ENCODE data around the gene JAK1.
A peak's percentile ranks its signal among the peaks of the same experiment; 100 is the strongest.
"Not testable (repeated sequence)": the region's sequence is repeated elsewhere in the genome, so short reads cannot be mapped to it uniquely, and the experiment has no call there.

Gene JAK1

DNA sequence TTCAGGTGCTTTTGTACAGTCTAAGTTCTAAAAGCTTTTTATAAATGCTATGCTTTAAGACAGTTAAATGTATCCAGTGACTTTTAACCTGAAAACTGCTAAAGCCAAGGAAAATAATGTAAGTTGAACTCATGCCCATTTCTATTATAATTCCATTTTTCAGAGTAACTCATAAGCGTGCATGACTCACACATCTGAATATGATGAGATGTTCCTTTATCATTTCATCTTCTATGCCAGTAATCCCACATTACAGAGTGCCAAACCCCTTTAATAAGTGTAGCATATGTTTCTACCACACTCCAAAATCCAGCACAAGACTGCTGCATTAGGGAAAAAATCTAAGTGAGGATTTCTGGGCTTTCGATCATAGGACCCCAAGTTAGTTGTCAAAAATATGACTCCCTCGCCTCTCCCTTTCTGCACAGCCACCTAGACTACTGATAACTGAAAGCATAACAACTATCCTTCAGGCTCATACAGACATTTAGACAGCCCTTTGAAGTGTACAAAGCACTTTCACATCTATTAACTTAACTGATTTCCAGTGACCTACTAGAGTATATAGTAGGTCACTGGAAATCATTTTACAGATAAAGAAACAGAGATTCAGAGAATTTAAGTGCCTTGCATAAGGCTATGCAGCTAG is 45.3 kb downstream of the JAK1 start:
- peak; percentile 60 for DNase-seq (ENCODE audit: low read depth)
- no peak for TF ChIP-seq CTCF (conservative IDR thresholded peaks at IDR 0.05; ENCODE audit: low read depth, low read length)
- no peak overlapping the region for H3K4me3 ChIP-seq (ENCODE audit: low read length)

DNA sequence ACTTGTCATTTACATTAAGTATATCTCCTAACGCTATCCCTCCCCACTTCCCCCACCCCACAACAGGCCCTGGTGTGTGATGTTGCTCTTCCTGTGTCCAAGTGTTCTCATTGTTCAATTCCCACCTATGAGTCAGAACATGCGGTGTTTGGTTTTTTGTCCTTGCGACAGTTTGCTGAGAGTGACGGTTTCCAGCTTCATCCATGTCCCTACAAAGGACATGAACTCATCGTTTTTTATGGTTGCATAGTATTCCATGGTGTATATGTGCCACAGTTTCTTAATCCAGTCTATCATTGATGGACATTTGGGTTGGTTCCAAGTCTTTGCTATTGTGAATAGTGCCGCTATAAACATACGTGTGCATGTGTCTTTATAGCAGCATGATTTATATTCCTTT is 47.2 kb downstream of the JAK1 start:
- not testable (repeated sequence) for DNase-seq (ENCODE audit: low read depth); H3K4me3 ChIP-seq (ENCODE audit: low read length)

GRCh38 chr1:64917907-64918306 is 48.4 kb downstream of the JAK1 start:
- no peak for TF ChIP-seq CTCF (conservative IDR thresholded peaks at IDR 0.05; ENCODE audit: low read depth, low read length)
- no peak for DNase-seq (ENCODE audit: low read depth)
- no peak overlapping the region for H3K4me3 ChIP-seq (ENCODE audit: low read length)

GRCh38 chr1:64917328-64917861 is 49.0 kb downstream of the JAK1 start:
- DNase-seq (ENCODE audit: low read depth), result peak; percentile 95
- no peak for TF ChIP-seq CTCF (conservative IDR thresholded peaks at IDR 0.05; ENCODE audit: low read depth, low read length)
- no peak overlapping the region for H3K4me3 ChIP-seq (ENCODE audit: low read length)

GRCh38 chr1:64915381-64916274 is 50.7 kb downstream of the JAK1 start:
- no peak for DNase-seq (ENCODE audit: low read depth)
- no peak for TF ChIP-seq CTCF (conservative IDR thresholded peaks at IDR 0.05; ENCODE audit: low read depth, low read length)
- no peak overlapping the region for H3K4me3 ChIP-seq (ENCODE audit: low read length)

- no peak overlapping the region for H3K4me3 ChIP-seq (ENCODE audit: low read length)
- no peak for DNase-seq (ENCODE audit: low read depth)
- no peak for TF ChIP-seq CTCF (conservative IDR thresholded peaks at IDR 0.05; ENCODE audit: low read depth, low read length)
Measured at GRCh38 chr1:64913361-64914015, 52.9 kb downstream of the JAK1 start.

- TF ChIP-seq CTCF (conservative IDR thresholded peaks at IDR 0.05; ENCODE audit: low read depth, low read length), result no peak
- DNase-seq (ENCODE audit: low read depth), result no peak
- no peak overlapping the region for H3K4me3 ChIP-seq (ENCODE audit: low read length)
Measured at GRCh38 chr1:64912191-64912590, 54.2 kb downstream of the JAK1 start.

Measured in retinal pigment epithelial cell (primary cell).